ENCODE results near the gene CCNF.

DNA sequence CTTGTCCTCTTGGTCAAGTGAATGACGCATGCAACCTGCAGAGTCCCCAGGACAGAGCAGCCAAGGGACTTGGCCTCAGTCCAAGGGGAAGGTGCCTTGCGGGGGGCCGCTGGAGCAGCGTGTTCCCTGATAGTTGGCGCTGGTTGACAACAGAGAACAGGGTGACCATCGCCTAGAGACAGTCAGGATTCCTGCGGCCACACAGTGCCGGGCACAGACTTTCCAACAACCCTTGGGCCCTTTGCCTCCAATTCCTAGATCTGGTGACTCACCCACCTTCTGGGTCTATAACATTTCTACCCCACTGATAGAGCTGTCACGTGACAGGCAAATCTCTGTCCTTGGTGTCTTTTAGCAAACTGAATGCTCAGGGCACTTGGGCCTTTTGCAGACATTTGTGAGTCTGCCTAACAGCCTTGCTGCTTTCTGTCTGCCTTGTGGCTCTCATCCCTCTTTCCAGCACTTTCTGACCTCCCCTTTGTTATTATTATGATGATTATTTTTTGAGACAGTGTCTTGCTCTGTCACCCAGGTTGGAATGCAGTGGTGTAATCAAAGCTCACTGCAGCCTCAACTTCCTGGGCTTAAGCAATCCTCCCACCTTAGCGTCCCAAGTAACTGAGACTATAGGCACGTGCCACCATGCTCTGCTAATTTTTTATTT lies 18.8 kb downstream of the CCNF start:
- TF ChIP-seq, protein P1, sequence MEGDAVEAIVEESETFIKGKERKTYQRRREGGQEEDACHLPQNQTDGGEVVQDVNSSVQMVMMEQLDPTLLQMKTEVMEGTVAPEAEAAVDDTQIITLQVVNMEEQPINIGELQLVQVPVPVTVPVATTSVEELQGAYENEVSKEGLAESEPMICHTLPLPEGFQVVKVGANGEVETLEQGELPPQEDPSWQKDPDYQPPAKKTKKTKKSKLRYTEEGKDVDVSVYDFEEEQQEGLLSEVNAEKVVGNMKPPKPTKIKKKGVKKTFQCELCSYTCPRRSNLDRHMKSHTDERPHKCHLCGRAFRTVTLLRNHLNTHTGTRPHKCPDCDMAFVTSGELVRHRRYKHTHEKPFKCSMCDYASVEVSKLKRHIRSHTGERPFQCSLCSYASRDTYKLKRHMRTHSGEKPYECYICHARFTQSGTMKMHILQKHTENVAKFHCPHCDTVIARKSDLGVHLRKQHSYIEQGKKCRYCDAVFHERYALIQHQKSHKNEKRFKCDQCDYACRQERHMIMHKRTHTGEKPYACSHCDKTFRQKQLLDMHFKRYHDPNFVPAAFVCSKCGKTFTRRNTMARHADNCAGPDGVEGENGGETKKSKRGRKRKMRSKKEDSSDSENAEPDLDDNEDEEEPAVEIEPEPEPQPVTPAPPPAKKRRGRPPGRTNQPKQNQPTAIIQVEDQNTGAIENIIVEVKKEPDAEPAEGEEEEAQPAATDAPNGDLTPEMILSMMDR (IDR thresholded peaks at IDR 0.05): no peak
- no peak for TF ChIP-seq POLR2A (IDR thresholded peaks at IDR 0.05)

Data from Peyer's patch (tissue), 4 donors.